ENCODE measurements around the gene IRF8. TPM values are rescaled to one million over a fixed set of nuclear protein-coding genes. Genes with fewer than 3 reads are reported as not detected.

The IRF8 gene
- polyA plus RNA-seq, 1 of the 3 experiments (the other 2 are of a cell fraction): not detected

DNA sequence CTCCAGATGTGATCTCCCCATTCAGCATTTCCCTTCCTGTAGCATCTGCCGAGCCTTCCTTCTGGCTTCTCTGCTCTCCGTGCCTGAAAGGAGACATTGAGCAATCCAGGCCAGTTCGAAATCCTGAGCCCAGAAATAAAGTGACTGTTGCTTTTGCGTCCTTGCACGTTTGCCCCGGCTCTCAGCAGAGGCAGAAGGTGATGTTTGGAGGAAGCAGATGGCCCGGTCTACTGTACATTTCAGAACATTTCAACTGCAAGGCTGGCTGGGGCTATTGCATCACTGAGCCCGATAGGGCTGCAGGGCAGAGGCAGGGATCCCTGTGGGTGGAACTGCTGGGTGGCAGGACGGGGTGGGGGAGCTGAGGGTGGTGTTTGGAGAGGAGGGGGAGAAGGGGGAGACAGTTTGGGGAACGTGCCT lies 29.4 kb downstream of the IRF8 start:
- Histone ChIP-seq H3K36me3 (replicated peaks in 1 of 2; ENCODE audit: control insufficient read depth in 1 of 2, insufficient read depth in 2 of 2, low read length in 1 of 2) (no peaks in the 10 kb centered on the region), H3K4me2 (no peak overlapping the region), H4K20me1 (ENCODE audit: insufficient read depth) (no peaks in the 10 kb centered on the region), H3K79me2 (ENCODE audit: insufficient read depth) (no peaks in the 10 kb centered on the region), H2AFZ (ENCODE audit: low read depth) (no peak overlapping the region), H3K9me2 (no peaks in the 10 kb centered on the region), H3K27ac (ENCODE audit: low read depth in 2 of 2, low read length in 1 of 2) (no peak overlapping the region), H3K9me3 (no peaks in the 10 kb centered on the region), H3F3A (replicated peaks; ENCODE audit: insufficient read depth) (no peaks in the 10 kb centered on the region), H3K9ac (no peak overlapping the region), H3K4me1 (ENCODE audit: control insufficient read depth in 1 of 2, insufficient read depth in 2 of 2, low read depth in 1 of 2, low read length in 1 of 2) (no peaks in the 10 kb centered on the region), H3K4me3 (ENCODE audit: low read depth in 2 of 2, low read length in 1 of 2) (no peak overlapping the region), H3K27me3 (ENCODE audit: insufficient read depth) (peaks cover 94% of the 10 kb centered on the region)
- ChIA-PET CTCF (interaction anchor here (0.7 to 1.4 kb wide), 2 partner anchors 10 to 324 kb away, joined by 3 to 4 read pairs; no protein-coding TSS in a partner anchor), POLR2A (no interaction called here)
- no peak for DNase-seq
- no peak for TF ChIP-seq MXI1 (IDR thresholded peaks at IDR 0.05; ENCODE audit: low read depth, low read length)
- no peak for TF ChIP-seq ELF1 (IDR thresholded peaks at IDR 0.05)
- TF ChIP-seq JUND (IDR thresholded peaks at IDR 0.05): no peak
- no peak for TF ChIP-seq EZH2phosphoT487 (IDR thresholded peaks at IDR 0.05; ENCODE audit: borderline replicate concordance, low read depth)
- TF ChIP-seq RAD21 (IDR thresholded peaks at IDR 0.05; ENCODE audit: low read length): no peak
- no peak for TF ChIP-seq RCOR1 (IDR thresholded peaks at IDR 0.05; ENCODE audit: low read length)
- TF ChIP-seq, protein P1, sequence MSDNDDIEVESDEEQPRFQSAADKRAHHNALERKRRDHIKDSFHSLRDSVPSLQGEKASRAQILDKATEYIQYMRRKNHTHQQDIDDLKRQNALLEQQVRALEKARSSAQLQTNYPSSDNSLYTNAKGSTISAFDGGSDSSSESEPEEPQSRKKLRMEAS (IDR thresholded peaks at IDR 0.05; ENCODE audit: low read depth): no peak
- TF ChIP-seq NRF1 (IDR thresholded peaks at IDR 0.05; ENCODE audit: low read depth, low read length): no peak
- 14% methylated on average over 10 of the region's 10 CpGs for WGBS (ENCODE audit: low lambda C conversion rate)

GRCh38 chr16:85929259-85929721 lies 30.3 kb downstream of the IRF8 start:
- no peaks in the 10 kb centered on the region for H3K4me1 ChIP-seq (ENCODE audit: control insufficient read depth in 1 of 2, insufficient read depth in 2 of 2, low read depth in 1 of 2, low read length in 1 of 2)
- H3K9ac ChIP-seq: no peak overlapping the region
- H3K27me3 ChIP-seq (ENCODE audit: insufficient read depth): peaks cover 92% of the 10 kb centered on the region
- H3K9me2 ChIP-seq: no peaks in the 10 kb centered on the region
- CTCF ChIA-PET: interaction anchor here (1.4 to 2.2 kb wide), 2 partner anchors 9 to 108 kb away, joined by 4 to 7 read pairs; no protein-coding TSS in a partner anchor
- POLR2A ChIA-PET: no interaction called here
- DNase-seq: no peak
- H2AFZ ChIP-seq (ENCODE audit: low read depth): no peak overlapping the region
- no peaks in the 10 kb centered on the region for H3K9me3 ChIP-seq
- no peak for TF ChIP-seq RFX5 (IDR thresholded peaks at IDR 0.05; ENCODE audit: low read length)
- TF ChIP-seq TCF12 (IDR thresholded peaks at IDR 0.05): no peak
- no peak for TF ChIP-seq RAD21 (IDR thresholded peaks at IDR 0.05; ENCODE audit: low read length)
- TF ChIP-seq SIN3A (IDR thresholded peaks at IDR 0.05; ENCODE audit: borderline replicate concordance, low read depth, low read length): no peak
- no peak for TF ChIP-seq NRF1 (IDR thresholded peaks at IDR 0.05; ENCODE audit: low read depth, low read length)
- TF ChIP-seq, protein P1 (IDR thresholded peaks at IDR 0.05; ENCODE audit: low read depth): no peak
- TF ChIP-seq YY1 (IDR thresholded peaks at IDR 0.05; ENCODE audit: low read depth): no peak
- TF ChIP-seq EP300 (IDR thresholded peaks at IDR 0.05; ENCODE audit: borderline replicate concordance in 1 of 2, low read depth in 1 of 2, low read length in 1 of 2): no peak
- no peak for TF ChIP-seq TEAD4 (IDR thresholded peaks at IDR 0.05; ENCODE audit: borderline replicate concordance, insufficient read depth)
- H3K27ac ChIP-seq (ENCODE audit: low read depth in 2 of 2, low read length in 1 of 2): no peak overlapping the region
- 38% methylated on average over 10 of the region's 16 CpGs for WGBS (ENCODE audit: low lambda C conversion rate)
- no peaks in the 10 kb centered on the region for H3K36me3 ChIP-seq (replicated peaks in 1 of 2; ENCODE audit: control insufficient read depth in 1 of 2, insufficient read depth in 2 of 2, low read length in 1 of 2)
- H3K4me3 ChIP-seq (ENCODE audit: low read depth in 2 of 2, low read length in 1 of 2): no peak overlapping the region
- H4K20me1 ChIP-seq (ENCODE audit: insufficient read depth): no peaks in the 10 kb centered on the region
- H3F3A ChIP-seq (replicated peaks; ENCODE audit: insufficient read depth): no peaks in the 10 kb centered on the region
- H3K79me2 ChIP-seq (ENCODE audit: insufficient read depth): no peaks in the 10 kb centered on the region
- H3K4me2 ChIP-seq: no peak overlapping the region

All from SK-N-SH (cell line).